ENCODE results near the gene EFNA5.

Gene EFNA5

GRCh38 chr5:107605596-107606125 lies 65.1 kb downstream of the EFNA5 start:
- H3K4me3 ChIP-seq (ENCODE audit: low read depth, low read length) = no peak overlapping the region
- no peak for DNase-seq (ENCODE audit: low read depth)
- TF ChIP-seq CTCF (IDR thresholded peaks at IDR 0.05; ENCODE audit: low read depth, low read length) (no peak), MYC (IDR thresholded peaks at IDR 0.05; ENCODE audit: low read depth, low read length) (no peak), POLR2A (IDR thresholded peaks at IDR 0.05; ENCODE audit: extremely low read depth, insufficient read length) (no peak), MAX (IDR thresholded peaks at IDR 0.05; ENCODE audit: low read depth, low read length) (no peak)

GRCh38 chr5:107604990-107605389 lies 65.7 kb downstream of the EFNA5 start:
- no peak for TF ChIP-seq CTCF (IDR thresholded peaks at IDR 0.05; ENCODE audit: low read depth, low read length)
- TF ChIP-seq MYC (IDR thresholded peaks at IDR 0.05; ENCODE audit: low read depth, low read length) = no peak
- no peak for TF ChIP-seq POLR2A (IDR thresholded peaks at IDR 0.05; ENCODE audit: extremely low read depth, insufficient read length)
- no peak for TF ChIP-seq MAX (IDR thresholded peaks at IDR 0.05; ENCODE audit: low read depth, low read length)
- H3K4me3 ChIP-seq (ENCODE audit: low read depth, low read length) = no peak overlapping the region
- no peak for DNase-seq (ENCODE audit: low read depth)

- H3K4me3 ChIP-seq (ENCODE audit: low read depth, low read length) = no peak overlapping the region
- TF ChIP-seq MAX (IDR thresholded peaks at IDR 0.05; ENCODE audit: low read depth, low read length) (no peak), MYC (IDR thresholded peaks at IDR 0.05; ENCODE audit: low read depth, low read length) (no peak), POLR2A (IDR thresholded peaks at IDR 0.05; ENCODE audit: extremely low read depth, insufficient read length) (no peak), CTCF (IDR thresholded peaks at IDR 0.05; ENCODE audit: low read depth, low read length) (no peak)
- DNase-seq (ENCODE audit: low read depth) = no peak
These were observed 66.4 kb downstream of the EFNA5 start for GRCh38 chr5:107604146-107604910.

GRCh38 chr5:107603349-107603748 lies 67.4 kb downstream of the EFNA5 start:
- no peak for DNase-seq (ENCODE audit: low read depth)
- no peak overlapping the region for H3K4me3 ChIP-seq (ENCODE audit: low read depth, low read length)
- TF ChIP-seq CTCF (IDR thresholded peaks at IDR 0.05; ENCODE audit: low read depth, low read length) = no peak
- no peak for TF ChIP-seq MYC (IDR thresholded peaks at IDR 0.05; ENCODE audit: low read depth, low read length)
- no peak for TF ChIP-seq POLR2A (IDR thresholded peaks at IDR 0.05; ENCODE audit: extremely low read depth, insufficient read length)

GRCh38 chr5:107602896-107603295 lies 67.8 kb downstream of the EFNA5 start:
- no peak overlapping the region for H3K4me3 ChIP-seq (ENCODE audit: low read depth, low read length)
- no peak for TF ChIP-seq POLR2A (IDR thresholded peaks at IDR 0.05; ENCODE audit: extremely low read depth, insufficient read length)
- no peak for TF ChIP-seq MYC (IDR thresholded peaks at IDR 0.05; ENCODE audit: low read depth, low read length)
- no peak for TF ChIP-seq MAX (IDR thresholded peaks at IDR 0.05; ENCODE audit: low read depth, low read length)
- TF ChIP-seq CTCF (IDR thresholded peaks at IDR 0.05; ENCODE audit: low read depth, low read length) = no peak
- no peak for DNase-seq (ENCODE audit: low read depth)

All from NB4 (cell line).